ENCODE data around the gene CCDC112. TPM values are rescaled to one million over a fixed set of nuclear protein-coding genes. Genes with fewer than 3 reads are reported as not detected.

CCDC112 gene
- total and polyA plus RNA-seq, 12 donors: 1.6 to 10.1 (median 4.5) TPM

DNA sequence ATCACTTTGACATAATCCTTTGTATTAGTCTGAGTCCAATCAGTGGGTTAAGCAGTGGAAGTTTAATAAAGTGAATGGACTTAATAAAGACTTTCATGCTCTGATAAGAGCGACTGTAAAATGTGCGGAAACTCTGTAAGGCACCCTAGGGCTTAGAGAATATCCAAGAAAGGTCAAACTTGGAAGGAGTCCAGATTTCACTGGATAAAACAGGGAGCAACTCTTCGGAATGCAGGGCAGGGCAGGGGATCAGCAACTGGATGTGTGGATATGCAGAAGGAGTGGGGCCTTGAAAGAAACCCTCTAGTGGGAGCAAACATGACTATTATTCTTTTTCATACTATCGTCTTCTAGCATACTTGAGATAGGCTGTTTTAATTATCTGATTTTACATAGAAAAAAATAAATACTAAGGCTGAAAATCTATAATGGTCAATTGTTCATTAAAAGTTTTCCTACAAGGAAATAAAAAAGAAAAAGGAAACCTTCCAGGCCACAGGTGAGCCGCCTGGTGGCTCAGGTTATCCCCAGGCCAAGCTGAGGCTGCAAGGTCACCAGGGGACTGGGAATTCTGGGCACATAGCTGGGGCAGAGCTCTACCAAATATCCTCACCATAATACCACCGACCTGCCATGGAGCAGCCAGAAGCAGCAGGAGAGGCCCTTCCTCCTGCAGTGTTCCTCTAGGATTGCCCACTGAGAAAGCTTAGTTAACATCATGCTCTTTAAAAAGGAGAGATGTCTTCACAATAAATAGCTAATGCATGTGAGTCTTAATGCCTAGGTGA is 46.3 kb upstream of the CCDC112 start:
- Histone ChIP-seq H3K27ac (no peak overlapping the region), H3K36me3 (replicated peaks in 1 of 2) (no peaks in the 10 kb centered on the region), H3K4me1 (replicated peaks in 1 of 2) (no peaks in the 10 kb centered on the region), H3K27me3 (no peaks in the 10 kb centered on the region), H3K4me3 (no peak overlapping the region), H3K9me3 (replicated peaks in 1 of 3) (no peaks in the 10 kb centered on the region)
- WGBS, 4 donors: 74 to 81% (median 78%) methylated on average over 6 of the region's 6 CpGs
- TF ChIP-seq, protein P1, sequence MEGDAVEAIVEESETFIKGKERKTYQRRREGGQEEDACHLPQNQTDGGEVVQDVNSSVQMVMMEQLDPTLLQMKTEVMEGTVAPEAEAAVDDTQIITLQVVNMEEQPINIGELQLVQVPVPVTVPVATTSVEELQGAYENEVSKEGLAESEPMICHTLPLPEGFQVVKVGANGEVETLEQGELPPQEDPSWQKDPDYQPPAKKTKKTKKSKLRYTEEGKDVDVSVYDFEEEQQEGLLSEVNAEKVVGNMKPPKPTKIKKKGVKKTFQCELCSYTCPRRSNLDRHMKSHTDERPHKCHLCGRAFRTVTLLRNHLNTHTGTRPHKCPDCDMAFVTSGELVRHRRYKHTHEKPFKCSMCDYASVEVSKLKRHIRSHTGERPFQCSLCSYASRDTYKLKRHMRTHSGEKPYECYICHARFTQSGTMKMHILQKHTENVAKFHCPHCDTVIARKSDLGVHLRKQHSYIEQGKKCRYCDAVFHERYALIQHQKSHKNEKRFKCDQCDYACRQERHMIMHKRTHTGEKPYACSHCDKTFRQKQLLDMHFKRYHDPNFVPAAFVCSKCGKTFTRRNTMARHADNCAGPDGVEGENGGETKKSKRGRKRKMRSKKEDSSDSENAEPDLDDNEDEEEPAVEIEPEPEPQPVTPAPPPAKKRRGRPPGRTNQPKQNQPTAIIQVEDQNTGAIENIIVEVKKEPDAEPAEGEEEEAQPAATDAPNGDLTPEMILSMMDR (IDR thresholded peaks at IDR 0.05): no peak
- TF ChIP-seq POLR2A (IDR thresholded peaks at IDR 0.05): no peak
- no peak for DNase-seq
- intact Hi-C loops (cut with DNase I): no loop called here

GRCh38 chr5:115341745-115342144 is 45.3 kb upstream of the CCDC112 start:
- no peaks in the 10 kb centered on the region for H3K27me3 ChIP-seq
- no peaks in the 10 kb centered on the region for H3K9me3 ChIP-seq (replicated peaks in 1 of 3)
- no peak overlapping the region for H3K4me3 ChIP-seq
- no peaks in the 10 kb centered on the region for H3K36me3 ChIP-seq (replicated peaks in 1 of 2)
- 82 to 92% (median 90%) methylated on average over 2 of the region's 2 CpGs for WGBS, 4 donors
- H3K4me1 ChIP-seq (replicated peaks in 1 of 2): no peaks in the 10 kb centered on the region
- no peak for TF ChIP-seq POLR2A (IDR thresholded peaks at IDR 0.05)
- TF ChIP-seq, protein P1 (IDR thresholded peaks at IDR 0.05): no peak
- intact Hi-C loops (cut with DNase I): no loop called here
- no peak for DNase-seq
- no peak overlapping the region for H3K27ac ChIP-seq

- no peak overlapping the region for H3K4me3 ChIP-seq
- TF ChIP-seq, protein P1 (IDR thresholded peaks at IDR 0.05): no peak
- TF ChIP-seq POLR2A (IDR thresholded peaks at IDR 0.05): no peak
- no peaks in the 10 kb centered on the region for H3K9me3 ChIP-seq (replicated peaks in 1 of 3)
- 62 to 76% (median 70%) methylated on average over 3 of the region's 3 CpGs for WGBS, 4 donors
- H3K36me3 ChIP-seq (replicated peaks in 1 of 2): no peaks in the 10 kb centered on the region
- H3K27me3 ChIP-seq: no peaks in the 10 kb centered on the region
- intact Hi-C loops (cut with DNase I): no loop called here
- no peaks in the 10 kb centered on the region for H3K4me1 ChIP-seq (replicated peaks in 1 of 2)
- no peak for DNase-seq
- no peak overlapping the region for H3K27ac ChIP-seq
Observed at GRCh38 chr5:115338851-115339250, 42.4 kb upstream of the CCDC112 start.

GRCh38 chr5:115337882-115338281 is 41.4 kb upstream of the CCDC112 start:
- Histone ChIP-seq H3K36me3 (replicated peaks in 1 of 2) (no peaks in the 10 kb centered on the region), H3K4me3 (no peak overlapping the region), H3K27ac (no peak overlapping the region), H3K4me1 (replicated peaks in 1 of 2) (no peaks in the 10 kb centered on the region), H3K27me3 (no peaks in the 10 kb centered on the region), H3K9me3 (replicated peaks in 1 of 3) (no peaks in the 10 kb centered on the region)
- 82 to 100% (median 95%) methylated on average over 1 of the region's 1 CpG for WGBS, 4 donors
- intact Hi-C loops (cut with DNase I): no loop called here
- no peak for DNase-seq
- TF ChIP-seq, protein P1 (IDR thresholded peaks at IDR 0.05): no peak
- TF ChIP-seq POLR2A (IDR thresholded peaks at IDR 0.05): no peak

Measured in adrenal gland (tissue), 12 donors.